NCI-H2196 (cell line): Measurements from ENCODE around the gene RAI1.

ENCODE experiments used
- DNase-seq: peaks from one replicate; lab custom pipeline; 2025; ENCODE audit not compliant: unreplicated experiment; lab: John Stamatoyannopoulos, UW

Gene RAI1

DNA sequence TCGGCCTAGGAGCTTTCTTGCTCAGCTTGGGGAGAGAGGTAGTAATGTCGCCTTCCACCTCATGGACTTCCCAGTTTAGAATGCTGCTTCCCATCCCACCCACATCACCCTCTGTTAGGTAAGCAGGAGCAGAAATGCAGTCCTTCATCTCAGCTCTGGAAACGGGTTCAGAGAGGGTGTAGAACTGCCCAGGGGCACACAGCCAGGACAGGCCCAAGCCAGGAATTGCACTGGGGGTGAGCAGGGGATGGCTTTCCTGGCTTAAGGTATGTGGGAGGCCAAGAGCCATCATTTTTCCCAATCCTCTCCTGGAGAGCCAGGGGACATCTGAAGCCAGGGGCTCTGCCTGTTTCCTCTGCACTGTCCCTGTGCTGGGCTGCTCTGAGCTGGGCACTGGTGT, 33.6 kb downstream of the RAI1 start:
- no peak for DNase-seq

DNA sequence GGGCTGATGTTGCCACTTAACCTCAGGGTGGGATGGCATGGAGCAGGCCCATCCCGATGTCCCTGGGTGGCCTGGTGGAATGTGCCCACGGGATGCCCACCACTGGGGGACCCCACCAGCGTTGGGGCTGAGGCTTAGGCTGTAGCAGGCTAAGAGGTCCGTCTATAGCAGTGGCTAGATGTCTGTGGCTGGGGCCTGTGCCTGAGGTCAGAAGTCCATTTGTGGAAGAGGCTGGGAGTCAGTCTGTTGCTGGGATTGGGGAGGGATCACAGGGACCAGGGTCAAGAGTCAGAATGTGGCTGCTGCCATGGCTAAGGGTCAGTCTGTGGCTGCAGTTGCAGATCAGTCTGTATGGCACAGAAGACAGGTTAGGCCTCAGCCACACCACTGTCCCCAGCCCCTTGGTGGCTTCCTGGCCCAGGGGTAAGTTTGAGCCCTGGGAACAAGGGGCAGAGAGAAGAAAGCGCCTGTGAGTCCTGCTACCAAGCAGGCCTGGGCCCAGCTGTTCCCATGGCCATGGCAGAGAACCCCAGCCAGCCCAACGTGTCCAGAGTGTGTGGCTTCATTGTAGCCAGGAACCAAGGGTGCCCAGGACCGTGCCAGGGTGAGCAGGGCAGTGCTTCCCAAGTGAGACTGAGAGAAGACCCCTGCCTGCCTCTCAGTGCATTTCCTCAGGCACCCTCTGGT, 35.7 kb downstream of the RAI1 start:
- no peak for DNase-seq

DNA sequence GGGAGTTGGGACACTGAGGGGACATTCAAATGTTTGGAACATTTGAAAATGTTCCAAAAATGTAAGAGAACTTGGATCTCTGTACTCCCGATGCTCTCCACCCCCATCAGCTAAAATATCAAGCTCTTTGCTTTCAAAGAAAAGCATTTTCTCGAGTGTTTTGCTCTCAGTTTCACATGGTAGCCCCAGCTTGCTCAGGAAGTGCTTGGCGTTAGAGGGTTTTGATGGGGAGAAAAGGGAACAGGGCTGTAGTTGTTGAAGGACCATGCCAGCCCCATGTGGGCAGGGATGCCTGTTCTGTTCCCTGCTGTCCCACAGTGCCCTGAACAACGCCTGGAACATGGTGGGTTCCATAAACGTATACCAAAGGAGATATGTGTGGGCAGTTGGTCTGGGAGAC, 37.0 kb downstream of the RAI1 start:
- DNase-seq = no peak

DNA sequence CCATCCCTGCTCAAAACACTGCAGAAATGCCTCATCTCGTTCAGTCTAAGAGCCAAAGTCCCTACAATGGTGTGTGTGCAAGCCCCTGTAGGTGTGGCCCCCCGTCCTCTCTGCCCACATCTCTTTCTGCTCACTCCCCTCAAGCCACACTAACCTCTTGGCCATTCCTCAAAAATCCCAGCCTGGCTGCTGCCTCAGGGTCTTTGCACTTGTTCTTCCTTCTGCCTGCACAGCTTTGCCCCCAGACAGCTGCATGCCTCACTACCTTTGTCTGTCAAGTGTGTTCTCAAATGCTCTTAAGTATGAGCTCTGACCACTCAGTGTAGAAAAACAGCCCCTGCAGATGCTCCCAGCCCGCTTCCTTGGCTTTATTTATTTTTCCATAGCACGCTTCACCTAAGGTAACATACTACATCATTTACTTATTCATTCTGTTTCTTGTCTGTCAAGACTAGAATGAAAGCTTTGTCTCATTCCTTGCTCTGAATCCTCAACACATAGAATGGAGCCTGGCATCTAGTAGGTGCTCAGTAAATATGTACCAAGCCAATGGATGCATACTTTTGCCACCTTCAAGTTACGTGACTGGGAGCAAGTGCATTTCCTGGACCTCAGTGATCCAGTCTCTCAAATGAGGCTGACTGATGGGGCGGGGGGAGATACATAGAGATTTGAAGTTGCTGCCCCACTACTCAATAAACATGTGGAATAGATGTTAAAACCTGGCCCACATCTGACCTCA, 38.1 kb downstream of the RAI1 start:
- DNase-seq = no peak

DNA sequence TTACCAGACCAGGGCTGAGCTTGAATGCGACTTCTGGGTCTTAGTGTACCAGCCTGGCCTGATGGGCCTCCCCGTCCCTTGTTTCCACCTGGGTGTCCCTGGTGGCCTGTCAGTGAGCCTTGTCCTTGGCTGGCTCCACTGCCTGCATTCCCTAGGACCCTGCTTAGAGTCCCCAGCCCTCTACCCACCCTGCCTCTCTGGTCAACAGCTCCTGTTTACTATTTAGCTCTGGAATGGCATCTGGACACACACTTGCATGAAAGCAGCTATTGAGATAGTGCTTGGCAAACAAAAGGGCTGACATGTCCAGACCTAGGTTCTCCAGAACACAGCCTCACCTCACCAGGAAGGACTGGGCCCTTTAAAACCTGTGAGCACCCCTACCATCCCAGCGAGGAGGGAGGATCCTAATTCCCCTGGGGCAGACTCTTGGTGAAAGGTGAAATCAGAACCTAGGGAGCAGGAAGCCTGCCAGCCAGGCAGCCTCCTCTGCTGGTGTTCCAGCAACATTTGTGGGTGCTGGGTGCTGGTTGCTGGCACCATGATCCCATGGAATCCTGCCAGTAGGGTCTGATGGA, 38.8 kb downstream of the RAI1 start:
- DNase-seq = no peak

DNA sequence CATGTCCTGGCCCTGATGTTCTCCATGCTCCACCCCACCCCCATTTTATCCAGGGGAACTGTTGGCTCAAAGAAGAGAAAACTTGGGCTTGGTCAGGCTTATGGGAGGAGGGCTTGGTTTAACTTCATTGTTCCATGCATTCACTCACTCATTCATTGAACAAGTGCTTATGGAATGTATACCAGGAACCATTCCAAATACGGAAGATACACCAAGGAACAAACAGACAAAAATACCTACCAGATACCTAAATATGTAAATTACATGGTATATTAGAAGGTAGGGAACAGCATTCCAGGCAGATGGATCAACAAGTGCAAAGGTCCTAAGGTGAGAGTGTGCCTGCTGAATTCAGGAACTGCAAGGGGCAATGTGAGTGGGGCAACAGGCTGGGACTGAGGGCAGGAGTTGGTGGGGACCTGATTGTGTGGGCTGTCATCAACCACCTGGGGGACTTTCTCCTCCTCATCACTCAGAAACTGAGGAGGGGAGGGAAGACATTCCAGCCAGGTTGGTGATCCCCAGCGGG, 39.9 kb downstream of the RAI1 start:
- DNase-seq = no peak

DNA sequence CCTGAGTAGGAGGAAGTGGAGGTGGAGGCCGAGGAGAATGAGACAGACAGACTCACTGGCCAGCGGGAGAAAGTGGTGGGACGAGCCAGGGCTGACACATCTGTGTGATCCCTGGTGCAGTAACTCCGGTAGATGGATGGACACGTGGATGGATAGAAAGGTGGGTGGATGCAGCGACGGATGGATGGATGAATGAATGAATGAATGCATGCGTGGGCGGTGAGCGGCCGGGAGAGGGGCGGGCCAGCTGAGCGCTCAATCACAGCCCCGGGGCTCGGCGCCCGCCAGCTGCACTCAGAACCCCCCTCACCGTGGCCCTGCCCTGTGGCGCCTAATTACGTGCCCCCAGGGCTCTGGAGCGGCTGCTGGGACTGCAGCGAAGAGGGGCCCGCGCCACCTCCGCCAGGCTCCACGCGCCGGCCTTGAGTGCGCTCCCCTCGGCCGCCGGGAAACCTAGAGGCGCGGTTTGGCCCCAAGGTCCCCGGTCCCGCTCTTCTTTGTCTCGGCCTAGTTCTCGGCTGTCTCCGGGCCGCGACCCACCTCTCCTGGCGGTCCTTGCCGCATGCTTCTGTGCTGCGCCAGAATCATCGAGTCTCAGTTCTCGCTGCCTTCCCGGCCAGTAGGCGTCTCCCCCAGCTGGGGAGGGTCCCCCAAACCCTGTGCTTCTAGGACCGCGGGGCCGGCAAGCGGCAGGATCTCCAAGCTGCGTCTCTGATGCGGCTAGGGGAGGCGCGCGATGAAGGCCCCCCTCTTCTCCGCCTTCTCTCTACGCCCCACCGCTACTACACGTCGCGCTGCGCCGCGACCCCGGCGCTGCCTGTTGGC, 41.0 kb downstream of the RAI1 start:
- no peak for DNase-seq

DNA sequence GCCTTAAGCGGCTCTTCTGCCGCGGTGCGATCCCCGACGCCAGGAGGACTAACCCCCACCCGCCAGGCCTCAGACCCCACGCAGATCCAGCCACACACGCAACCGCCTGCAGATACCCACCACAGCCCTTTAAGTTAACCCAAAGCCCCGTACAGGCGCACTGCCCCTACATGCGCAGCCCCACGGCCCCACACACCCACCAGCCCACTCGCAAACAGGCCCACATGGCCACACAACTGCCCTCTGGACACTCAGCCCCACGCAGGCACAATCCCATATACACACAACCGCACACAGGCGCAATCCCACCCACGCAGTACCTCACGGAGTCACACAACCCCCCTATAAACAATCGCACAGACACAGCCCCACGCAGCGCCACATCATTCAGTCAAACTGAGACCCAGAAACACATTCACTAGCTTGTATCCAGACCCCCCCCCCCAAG, 41.7 kb downstream of the RAI1 start:
- no peak for DNase-seq

DNA sequence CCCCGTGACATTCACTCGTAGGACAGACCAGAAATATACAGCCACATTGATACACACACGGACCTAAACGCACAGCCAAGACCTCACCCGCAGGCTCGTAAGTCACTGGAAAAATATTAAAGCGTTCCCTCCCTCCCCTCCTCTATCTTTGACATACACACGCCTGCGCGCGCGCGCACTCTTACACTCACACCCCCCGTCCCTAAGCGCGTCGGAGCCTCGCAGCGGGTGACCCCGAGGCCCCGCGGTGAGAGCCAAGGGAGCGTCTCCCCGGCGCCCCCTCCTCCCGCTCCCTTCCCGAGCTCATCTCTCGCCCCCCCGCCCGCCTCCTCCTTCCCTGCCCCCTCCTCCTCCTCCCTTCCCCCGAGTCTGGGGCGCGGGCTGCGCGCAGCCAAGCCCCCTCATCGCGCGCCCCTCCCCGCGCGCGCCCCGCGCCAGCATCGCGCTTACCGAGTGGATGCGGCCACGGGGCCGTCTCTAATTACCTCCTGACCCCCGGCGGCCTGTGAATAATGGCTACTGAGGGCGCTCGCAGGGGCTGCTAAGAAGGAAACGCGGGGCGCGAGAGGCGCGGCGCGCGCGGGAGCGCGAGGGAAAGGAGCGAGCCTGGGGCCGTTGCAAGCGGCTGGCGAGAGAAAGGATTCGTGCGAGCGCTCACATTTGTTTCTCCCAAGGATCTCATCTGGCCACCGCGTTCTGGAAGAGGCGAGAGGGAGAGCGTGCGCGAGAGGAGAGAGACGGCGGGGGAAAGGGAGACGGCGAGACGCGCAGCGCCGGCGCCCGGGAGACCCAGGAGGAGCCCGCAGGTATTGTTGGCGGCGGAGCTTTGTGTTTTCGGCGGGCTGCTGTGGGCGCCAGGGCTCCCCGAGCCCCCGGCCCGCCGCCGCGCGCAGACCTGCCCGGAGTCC, 42.4 kb downstream of the RAI1 start:
- DNase-seq = no peak

DNA sequence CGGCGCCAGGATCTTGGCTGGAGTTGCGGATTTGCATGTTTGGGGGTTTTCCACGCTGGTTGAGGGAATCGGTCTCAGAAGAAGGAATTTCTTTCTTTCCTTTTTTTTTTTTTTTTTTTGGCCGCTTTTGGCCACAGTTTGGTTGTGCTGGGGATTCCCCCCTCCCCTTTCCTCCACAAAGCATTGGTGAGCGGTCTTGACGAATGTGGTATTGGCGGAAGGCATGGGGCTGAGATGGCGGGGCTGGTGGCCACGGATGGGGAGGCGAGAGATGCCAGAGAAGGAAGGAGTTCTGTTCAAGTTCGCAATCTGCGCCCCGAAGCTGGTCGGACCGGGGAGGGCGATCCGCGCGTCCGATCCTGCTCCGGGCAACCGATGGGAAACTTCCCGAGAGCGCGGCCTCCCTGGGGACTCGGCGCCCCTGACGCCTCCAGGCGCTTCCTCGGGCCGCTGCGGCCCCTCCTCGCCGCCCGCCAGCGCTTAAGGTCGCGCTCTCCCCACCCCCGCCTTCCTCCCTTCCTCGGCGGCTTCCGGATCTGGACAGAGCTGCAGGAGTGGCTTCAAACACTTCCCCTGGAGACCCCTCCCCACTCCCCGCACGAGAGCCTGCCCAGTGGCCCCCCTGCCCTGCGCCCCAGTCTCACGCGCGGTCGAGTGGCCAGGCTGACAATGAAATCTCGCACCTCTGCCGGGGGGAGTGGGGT, 43.2 kb downstream of the RAI1 start:
- DNase-seq = no peak

DNA sequence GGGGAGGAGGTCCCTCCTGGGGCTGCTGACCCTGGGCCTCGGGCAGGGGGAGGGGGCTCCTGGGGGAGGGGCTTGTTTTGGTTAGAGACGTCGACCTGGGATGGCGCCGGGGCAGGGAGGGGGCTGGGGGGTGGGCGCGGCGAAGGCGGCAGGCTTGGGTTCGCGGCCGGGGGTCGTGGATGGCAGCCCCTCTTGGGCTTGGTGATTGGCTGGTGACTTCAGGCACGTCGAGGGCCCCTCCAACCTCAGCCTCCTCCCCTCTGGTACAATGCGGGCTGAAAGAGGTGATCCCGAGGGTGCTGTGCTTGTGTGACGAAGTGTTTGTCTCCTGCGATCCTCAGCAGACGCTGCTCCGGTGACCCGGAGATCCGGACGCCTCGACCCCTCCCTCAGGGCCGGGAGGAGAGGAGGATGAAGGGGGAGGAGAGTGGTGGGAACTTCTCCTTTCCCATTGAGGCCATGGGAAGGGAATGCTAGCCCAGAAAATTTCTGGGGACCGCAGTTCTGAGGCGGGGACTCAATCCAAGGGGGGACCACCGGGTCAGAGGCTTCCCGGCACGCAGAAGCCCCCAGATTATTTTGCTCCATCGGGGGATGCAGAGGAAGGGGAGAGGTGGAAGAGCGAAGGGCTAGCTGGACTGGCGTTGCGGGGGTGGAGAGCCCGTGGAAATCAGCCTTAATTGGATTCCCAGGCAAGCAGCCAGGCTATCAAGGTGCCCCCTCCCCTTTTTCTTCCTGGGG, 43.9 kb downstream of the RAI1 start:
- DNase-seq = no peak

DNA sequence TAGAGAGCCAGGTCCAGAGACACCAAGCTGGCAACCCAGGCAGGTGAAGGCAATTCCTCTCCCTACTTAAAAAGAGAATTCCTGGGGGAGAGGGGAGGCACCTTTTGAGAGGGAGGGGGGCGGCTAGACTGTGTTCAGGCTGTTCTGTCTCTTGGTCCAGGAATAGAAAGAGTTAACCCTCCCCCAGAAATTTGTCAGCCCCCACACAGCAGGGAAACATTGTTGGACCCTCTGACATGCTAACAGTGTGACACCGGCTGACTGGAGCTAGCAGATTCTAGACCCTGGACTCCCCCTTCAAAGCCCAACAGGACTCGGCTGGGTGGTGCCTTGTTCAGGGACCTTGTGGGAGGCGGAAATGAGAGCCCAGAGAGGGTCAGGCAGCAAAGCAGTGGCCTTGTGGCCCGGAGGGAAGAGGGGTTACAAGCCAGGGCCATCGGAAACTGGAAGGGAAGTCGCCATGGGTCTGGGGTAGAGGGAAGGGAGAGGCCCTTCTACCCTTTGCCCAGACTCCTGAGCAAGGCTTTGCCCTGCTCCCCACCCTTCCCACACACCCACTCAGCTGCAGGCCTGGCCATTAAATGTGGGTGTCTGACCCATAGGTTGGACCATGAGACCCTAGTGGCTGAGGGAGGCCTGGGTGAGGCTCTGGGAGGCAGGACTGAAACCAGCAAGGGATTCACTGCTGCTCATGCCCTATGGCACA, 44.6 kb downstream of the RAI1 start:
- DNase-seq = no peak

DNA sequence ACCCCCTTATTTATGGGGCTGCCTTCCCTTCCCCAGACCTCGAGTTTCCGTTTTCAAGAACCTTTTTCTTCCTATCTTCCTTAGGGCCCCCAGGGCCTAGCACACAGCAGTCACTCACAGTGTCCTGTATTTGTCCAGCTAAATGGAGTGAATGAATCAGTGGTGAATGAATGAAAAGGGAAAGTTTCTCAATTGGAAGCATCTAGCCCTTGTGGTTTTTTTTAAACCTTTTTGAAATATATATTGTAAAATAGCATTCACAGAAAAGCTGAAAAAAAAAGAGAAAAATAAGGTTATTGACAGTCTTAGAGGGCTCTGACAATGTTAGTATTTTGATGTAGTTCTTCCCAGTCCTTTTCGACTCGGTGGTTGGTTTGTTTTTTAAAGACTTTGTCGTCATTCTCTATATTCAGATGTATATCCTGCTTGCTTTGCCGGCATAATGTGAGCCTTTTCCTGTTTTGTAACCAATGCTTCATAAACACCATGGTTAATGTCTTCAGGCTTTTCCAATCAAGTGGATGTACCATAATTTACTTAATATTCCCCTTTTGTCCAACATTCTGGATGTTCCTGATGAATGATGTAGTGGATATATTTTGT, 45.3 kb downstream of the RAI1 start:
- no peak for DNase-seq

DNA sequence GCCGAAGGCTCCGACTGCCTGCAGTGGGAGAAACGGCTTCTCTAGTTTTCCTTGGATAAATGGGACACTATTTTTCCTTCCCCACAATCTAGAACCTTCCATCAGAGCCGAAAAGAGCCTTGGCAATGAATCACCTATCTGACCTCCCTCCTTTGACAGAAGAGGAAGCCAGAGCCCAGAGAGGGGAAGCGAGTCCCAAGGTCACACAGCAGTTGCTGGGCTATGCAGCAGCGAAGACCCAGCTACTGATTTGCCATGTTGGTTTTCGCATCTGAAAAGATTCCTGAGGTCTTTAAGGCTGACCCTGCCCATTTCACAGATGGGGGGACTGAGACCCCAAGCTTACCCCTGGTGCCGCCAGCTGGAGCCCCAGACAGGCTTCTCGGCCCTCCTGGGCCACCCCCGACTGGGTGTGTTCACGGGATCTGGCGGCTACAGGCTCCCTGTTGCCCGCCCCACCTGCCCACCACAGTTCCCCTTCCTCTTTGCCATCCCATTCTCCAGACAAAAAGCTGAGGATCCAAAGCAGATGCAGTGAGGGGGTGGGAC, 45.9 kb downstream of the RAI1 start:
- DNase-seq = no peak

DNA sequence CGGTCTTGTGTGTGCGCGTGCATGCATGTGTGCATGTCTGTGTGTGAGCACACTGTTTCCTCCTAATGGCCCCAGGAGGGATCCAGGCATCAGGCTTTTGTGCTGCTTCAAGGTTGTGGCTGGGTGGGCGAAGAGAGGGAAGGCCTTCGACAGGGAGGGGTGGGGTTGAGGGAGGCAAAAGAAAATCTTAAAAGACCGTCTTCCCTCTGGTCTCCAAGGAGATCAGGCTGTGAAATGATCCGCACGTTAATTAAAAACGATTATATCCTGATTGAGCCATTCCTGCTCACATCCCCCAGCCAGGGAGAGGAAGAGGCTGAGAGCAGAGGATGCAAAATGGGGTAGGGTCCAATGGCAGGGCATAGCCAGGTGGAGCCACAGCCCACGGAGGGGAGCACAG, 46.9 kb downstream of the RAI1 start:
- DNase-seq = no peak

DNA sequence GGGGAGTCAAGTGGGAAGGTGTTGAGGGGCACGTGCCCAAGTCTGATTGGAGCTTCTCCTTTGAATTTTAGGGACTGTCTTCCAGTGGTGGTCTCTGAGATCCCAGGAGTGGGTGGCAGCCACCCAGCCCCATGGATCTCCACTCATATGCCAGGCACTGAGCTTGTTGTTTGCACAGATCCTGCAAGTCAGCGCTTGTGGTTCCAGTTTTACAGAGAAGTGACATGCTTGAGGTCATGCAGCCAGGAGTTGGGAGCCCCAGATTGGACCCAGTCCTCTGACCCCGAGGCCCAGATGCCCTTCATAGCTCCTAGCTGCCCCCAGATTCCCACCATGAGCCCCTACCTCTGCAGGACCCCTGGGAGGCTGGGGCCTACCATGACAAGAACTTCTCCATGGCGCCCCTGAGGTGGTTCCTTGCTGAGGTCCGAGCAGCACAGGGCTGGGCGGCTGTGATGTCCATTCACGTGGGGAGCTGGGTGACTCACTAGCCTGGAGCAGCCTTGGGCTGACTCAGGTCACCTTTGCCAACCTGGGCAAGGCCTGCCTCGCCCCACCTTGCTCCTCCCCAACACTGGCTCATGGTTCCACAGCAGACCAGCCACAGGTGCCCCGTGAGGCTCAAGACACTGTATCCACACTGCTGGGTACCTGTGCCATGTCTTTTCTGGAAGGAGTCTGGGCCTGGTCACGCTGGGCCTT, 47.4 kb downstream of the RAI1 start:
- no peak for DNase-seq

DNA sequence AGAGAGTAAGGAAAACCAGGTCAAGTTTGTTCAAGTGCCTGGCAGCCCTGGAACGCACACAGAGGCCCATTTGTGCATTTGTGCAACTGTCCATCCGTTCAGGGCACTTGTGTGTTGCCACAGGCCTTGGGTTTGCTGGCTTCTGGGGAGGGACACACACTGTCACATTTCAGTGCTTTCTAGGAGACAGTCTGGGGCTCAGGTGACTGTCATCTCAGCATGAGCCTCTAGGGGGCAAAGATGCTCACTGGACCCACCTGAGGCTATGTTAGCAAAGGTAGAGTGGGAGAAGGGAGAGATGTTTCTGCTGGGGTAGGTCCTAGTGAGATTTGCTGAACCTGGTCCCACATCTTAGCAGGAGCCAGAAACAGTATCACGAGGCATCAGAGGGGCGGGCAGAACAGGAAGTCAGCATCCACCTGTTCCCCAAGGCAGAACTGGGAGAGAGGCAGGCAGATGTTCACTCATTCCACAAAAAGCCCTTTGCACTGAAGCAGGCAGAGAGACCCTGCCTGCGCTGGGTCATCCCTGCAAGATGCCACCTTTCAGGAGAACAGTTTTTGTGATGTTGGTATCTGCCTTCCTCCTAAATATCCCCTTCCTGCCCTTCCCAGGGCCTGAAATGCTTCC, 48.5 kb downstream of the RAI1 start:
- DNase-seq = peak; percentile 10
